ENCODE measurements around the gene ADAMTSL1.
A peak's percentile ranks its signal among the peaks of the same experiment; 100 is the strongest.

ADAMTSL1 gene

DNA sequence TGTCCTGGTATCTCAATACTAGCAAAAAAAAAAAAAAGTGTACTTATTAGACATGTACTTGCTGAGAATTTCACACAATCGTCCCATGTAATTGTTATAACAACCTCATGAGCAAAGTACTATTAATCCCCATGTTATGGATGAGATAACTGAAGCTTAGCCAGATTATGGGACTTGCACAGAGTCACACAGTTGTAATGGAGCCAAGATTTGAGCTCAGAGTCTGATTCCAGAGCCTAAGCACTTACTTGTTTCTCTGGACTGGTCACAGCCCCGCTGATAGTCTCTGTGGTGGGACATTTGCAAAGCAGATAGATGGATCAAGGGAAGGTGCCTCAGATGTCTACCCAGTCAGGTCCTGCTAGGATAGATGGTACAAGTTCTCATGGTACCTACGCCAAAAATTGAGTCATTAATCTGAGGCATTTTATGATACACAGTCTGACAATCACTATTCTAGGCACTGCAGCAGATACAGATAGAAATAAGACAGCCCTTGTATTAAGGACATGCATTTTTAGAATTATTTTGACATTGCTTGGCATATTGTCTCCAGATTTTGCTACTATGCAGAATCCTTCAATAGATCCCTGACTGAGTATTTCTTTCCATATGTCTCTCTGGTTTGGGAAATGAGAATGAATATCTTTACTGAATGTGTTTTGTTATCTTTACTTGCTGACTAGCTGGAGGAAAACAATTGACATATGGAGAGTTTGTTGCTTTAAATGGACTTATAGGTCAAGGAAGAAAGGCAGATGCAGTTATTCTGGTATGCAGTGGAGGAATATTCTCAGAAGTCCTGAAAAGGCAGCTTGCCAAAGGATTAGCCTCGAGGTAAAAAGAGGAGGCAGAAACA lies 149.5 kb downstream of the ADAMTSL1 start:
- peak; percentile 16 to 35 for DNase-seq (ENCODE audit: low read depth in 2 of 2)
- no peak overlapping the region for H3K4me3 ChIP-seq (replicated peaks in 1 of 2; ENCODE audit: low read depth in 2 of 2, low read length in 2 of 2)
- no peak for TF ChIP-seq CTCF (IDR thresholded peaks at IDR 0.05; ENCODE audit: low read depth, low read length)

GRCh38 chr9:18626046-18626698 lies 152.2 kb downstream of the ADAMTSL1 start:
- no peak overlapping the region for H3K4me3 ChIP-seq (replicated peaks in 1 of 2; ENCODE audit: low read depth in 2 of 2, low read length in 2 of 2)
- no peak for TF ChIP-seq CTCF (IDR thresholded peaks at IDR 0.05; ENCODE audit: low read depth, low read length)
- no peak for DNase-seq (ENCODE audit: low read depth in 2 of 2)

DNA sequence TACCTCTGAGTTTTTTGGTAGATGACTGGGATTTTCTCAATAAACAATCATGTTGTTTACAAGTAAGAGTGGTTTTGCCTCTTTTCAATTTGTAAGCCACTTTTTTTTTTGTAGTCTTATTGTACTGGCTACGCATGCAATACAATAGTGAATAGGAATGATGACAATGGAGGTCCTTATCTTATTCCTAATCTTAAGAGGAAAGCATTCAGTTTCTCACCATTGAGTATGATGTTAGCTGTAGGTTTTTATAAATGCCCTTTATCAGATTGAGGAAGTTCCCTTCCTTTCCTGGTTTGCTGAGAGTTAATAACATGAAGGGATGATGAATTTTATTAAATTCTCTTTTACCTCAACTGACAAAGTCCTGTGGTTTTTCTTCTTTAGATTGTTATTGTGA lies 155.2 kb downstream of the ADAMTSL1 start:
- H3K4me3 ChIP-seq (replicated peaks in 1 of 2; ENCODE audit: low read depth in 2 of 2, low read length in 2 of 2) = no peak overlapping the region
- TF ChIP-seq CTCF (IDR thresholded peaks at IDR 0.05; ENCODE audit: low read depth, low read length) = no peak
- no peak for DNase-seq (ENCODE audit: low read depth in 2 of 2)

GRCh38 chr9:18632632-18633403 lies 158.9 kb downstream of the ADAMTSL1 start:
- no peak for TF ChIP-seq CTCF (IDR thresholded peaks at IDR 0.05; ENCODE audit: low read depth, low read length)
- H3K4me3 ChIP-seq (replicated peaks in 1 of 2; ENCODE audit: low read depth in 2 of 2, low read length in 2 of 2) = no peak overlapping the region
- peak; percentile 91 to 93 for DNase-seq (ENCODE audit: low read depth in 2 of 2)

DNA sequence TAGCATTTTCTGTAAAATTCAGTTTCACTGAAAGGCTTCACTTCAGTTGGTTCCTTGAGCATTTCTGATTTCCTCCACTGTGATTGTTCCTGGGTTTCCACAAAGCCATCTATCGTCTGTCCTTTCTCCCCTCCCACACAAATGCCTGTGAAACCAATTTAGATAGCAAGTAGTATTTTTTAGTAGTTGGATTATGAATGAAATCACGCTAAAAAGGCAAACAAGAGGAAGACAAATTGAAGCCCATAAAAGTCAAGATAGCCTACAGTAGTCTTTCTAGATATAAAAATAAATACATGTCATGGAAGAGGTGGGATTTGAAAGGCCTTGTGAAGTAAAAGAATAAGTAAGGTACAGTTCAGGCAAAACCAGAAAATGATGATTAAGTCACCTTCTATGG lies 162.8 kb downstream of the ADAMTSL1 start:
- no peak for TF ChIP-seq CTCF (IDR thresholded peaks at IDR 0.05; ENCODE audit: low read depth, low read length)
- DNase-seq (ENCODE audit: low read depth in 2 of 2) = no peak

GRCh38 chr9:18638371-18639249 lies 164.7 kb downstream of the ADAMTSL1 start:
- H3K4me3 ChIP-seq (replicated peaks in 1 of 2; ENCODE audit: low read depth in 2 of 2, low read length in 2 of 2) = no peak overlapping the region
- no peak for TF ChIP-seq CTCF (IDR thresholded peaks at IDR 0.05; ENCODE audit: low read depth, low read length)
- peak; percentile 16 to 36 for DNase-seq (ENCODE audit: low read depth in 2 of 2)

More for the DNA sequence above, 162.8 kb downstream of the ADAMTSL1 start:
- H3K4me3 ChIP-seq (replicated peaks in 1 of 2; ENCODE audit: low read depth in 2 of 2, low read length in 2 of 2) = no peak overlapping the region
